Measurements from ENCODE around the gene LAMA4. TPM values are rescaled to one million over a fixed set of nuclear protein-coding genes. Genes with fewer than 3 reads are reported as not detected.
A peak's percentile ranks its signal among the peaks of the same experiment; 100 is the strongest.

The LAMA4 gene
- not detected for total RNA-seq

GRCh38 chr6:112253841-112254816 is at the start of gene LAMA4:
TSS of gene LAMA4 (minus strand) at chr6:112254567. CDS start at chr6:112254150, 417 bp downstream.
- ChIA-PET CTCF (interaction anchor here (0.7 to 1.3 kb wide), 3 partner anchors 32 to 74 kb away, joined by 3 to 4 read pairs (median 3); no protein-coding TSS in a partner anchor), POLR2A (no interaction called here)
- H3K27ac Mint-ChIP-seq, result no peak within 1 kb of the TSS
- peaks cover 12% of the 10 kb centered on the region for H3K4me1 Mint-ChIP-seq (ENCODE audit: low read depth)
- peak; percentile 24 for DNase-seq
- H3K36me3 Mint-ChIP-seq, result no peaks in the 10 kb centered on the region
- no peaks in the 10 kb centered on the region for H3K9me3 Mint-ChIP-seq
- intact Hi-C loops (cut with micrococcal nuclease), result no loop called here
- peak within 1 kb of the TSS; percentile 63 for H3K4me3 Mint-ChIP-seq
- H3K27me3 Mint-ChIP-seq, result peaks cover 35% of the 10 kb centered on the region

DNA sequence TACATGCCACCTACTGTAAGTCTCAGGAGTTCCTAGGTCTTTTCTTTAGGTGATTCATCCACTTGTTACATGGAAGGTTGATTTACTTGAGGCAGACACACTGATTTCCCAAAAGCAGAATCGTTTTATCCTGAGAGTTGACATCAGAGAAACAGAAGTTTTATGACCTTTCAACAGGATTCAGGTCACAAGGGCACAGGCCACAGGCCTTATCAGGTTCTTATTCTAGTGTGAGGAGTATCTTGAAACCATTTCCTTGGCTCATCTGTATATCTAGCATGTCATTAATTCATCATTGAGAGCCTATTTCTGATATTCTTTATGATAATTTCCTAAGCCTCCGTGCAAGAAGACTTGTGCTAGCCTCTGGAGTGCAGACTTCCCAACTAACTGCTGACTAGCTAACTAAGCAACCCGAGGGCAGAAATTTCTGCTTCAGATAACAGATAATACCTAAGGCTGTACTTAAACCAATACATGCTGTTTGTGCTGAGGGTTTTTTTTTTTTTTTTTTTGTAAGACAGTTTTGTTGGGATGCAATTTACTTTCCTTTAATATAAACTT is 47.9 kb upstream of the LAMA4 start:
- POLR2A ChIA-PET, result no interaction called here
- no peak for DNase-seq
- Mint-ChIP-seq H3K9me3 (no peaks in the 10 kb centered on the region), H3K27ac (no peak overlapping the region), H3K4me1 (ENCODE audit: low read depth) (no peaks in the 10 kb centered on the region), H3K36me3 (no peaks in the 10 kb centered on the region), H3K27me3 (peaks cover 4% of the 10 kb centered on the region), H3K4me3 (no peak overlapping the region)
- CTCF ChIA-PET, result interaction anchor here (1.5 kb wide), 1 partner anchor 122 kb away, joined by 4 read pairs; no protein-coding TSS in a partner anchor
- intact Hi-C loops (cut with micrococcal nuclease), result no loop called here

DNA sequence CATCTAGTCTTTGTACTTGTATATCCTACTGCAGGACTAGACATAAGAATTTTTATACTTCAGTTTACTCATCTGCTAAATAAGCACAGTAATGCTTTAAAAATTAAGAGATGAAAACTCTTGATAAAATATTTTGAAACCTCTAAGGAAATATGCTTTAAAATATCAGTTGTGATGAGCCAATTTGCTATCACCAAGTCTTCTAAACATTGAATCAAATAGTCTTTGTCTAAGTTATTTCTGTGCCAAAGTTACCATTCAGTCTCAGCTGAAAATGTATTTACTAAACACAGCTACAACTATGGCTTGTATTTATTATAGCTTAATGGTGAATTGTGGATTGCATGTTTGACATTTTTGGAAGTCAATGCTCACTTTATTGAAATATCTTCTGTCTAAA is 46.5 kb upstream of the LAMA4 start:
- Mint-ChIP-seq H3K36me3 (no peaks in the 10 kb centered on the region), H3K27me3 (peaks cover 6% of the 10 kb centered on the region), H3K9me3 (no peaks in the 10 kb centered on the region), H3K4me3 (no peak overlapping the region), H3K4me1 (ENCODE audit: low read depth) (no peaks in the 10 kb centered on the region), H3K27ac (no peak overlapping the region)
- CTCF ChIA-PET, result no interaction called here
- POLR2A ChIA-PET, result no interaction called here
- intact Hi-C loops (cut with micrococcal nuclease), result no loop called here
- no peak for DNase-seq

GRCh38 chr6:112298816-112299281 is 44.5 kb upstream of the LAMA4 start:
- no peaks in the 10 kb centered on the region for H3K36me3 Mint-ChIP-seq
- H3K9me3 Mint-ChIP-seq, result no peaks in the 10 kb centered on the region
- no peak overlapping the region for H3K4me3 Mint-ChIP-seq
- DNase-seq, result no peak
- H3K27me3 Mint-ChIP-seq, result peaks cover 7% of the 10 kb centered on the region
- no peak overlapping the region for H3K27ac Mint-ChIP-seq
- intact Hi-C loops (cut with micrococcal nuclease), result no loop called here
- POLR2A ChIA-PET, result no interaction called here
- no peaks in the 10 kb centered on the region for H3K4me1 Mint-ChIP-seq (ENCODE audit: low read depth)
- CTCF ChIA-PET, result interaction anchor here (0.7 to 3.2 kb wide), 3 partner anchors 10 to 118 kb away, joined by 4 to 10 read pairs (median 8); no protein-coding TSS in a partner anchor

GRCh38 chr6:112298021-112298745 is 43.8 kb upstream of the LAMA4 start:
- POLR2A ChIA-PET, result no interaction called here

DNA sequence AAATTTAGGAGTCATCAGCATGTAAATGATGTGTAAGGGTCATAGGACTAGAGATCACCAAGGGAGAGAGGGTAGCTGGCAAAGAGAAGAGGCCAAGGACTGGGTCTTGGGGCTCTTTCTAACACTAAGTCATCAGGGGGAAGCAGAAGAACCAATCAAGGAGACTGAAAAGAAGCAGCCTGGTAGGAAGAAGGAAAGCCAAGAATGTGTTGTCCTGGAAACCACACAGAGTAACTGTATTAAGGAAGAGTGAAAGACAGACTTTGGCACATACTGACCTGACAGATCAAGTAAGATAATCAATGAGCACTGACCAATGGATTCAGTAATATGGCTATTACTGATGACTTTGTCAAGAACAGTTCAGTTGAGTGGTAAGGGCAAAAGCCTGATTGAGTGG is 42.3 kb upstream of the LAMA4 start:
- no peaks in the 10 kb centered on the region for H3K36me3 Mint-ChIP-seq
- no peaks in the 10 kb centered on the region for H3K4me1 Mint-ChIP-seq (ENCODE audit: low read depth)
- intact Hi-C loops (cut with micrococcal nuclease), result no loop called here
- H3K9me3 Mint-ChIP-seq, result no peaks in the 10 kb centered on the region
- no peak overlapping the region for H3K4me3 Mint-ChIP-seq
- H3K27me3 Mint-ChIP-seq, result peaks cover 19% of the 10 kb centered on the region
- ChIA-PET CTCF (interaction anchor here (1.1 to 3.2 kb wide), 2 partner anchors 9 to 12 kb away, joined by 3 to 8 read pairs; no protein-coding TSS in a partner anchor), POLR2A (no interaction called here)
- no peak overlapping the region for H3K27ac Mint-ChIP-seq
- DNase-seq, result no peak

More at GRCh38 chr6:112298021-112298745, 43.8 kb upstream of the LAMA4 start:
- intact Hi-C loops (cut with micrococcal nuclease), result no loop called here
- H3K4me1 Mint-ChIP-seq (ENCODE audit: low read depth), result no peaks in the 10 kb centered on the region
- no peaks in the 10 kb centered on the region for H3K9me3 Mint-ChIP-seq
- CTCF ChIA-PET, result interaction anchor here (0.7 to 3.2 kb wide), 4 partner anchors 10 to 118 kb away, joined by 4 to 10 read pairs (median 6); no protein-coding TSS in a partner anchor
- H3K27me3 Mint-ChIP-seq, result peaks cover 11% of the 10 kb centered on the region
- H3K36me3 Mint-ChIP-seq, result no peaks in the 10 kb centered on the region
- no peak overlapping the region for H3K4me3 Mint-ChIP-seq
- H3K27ac Mint-ChIP-seq, result no peak overlapping the region
- DNase-seq, result no peak

DNA sequence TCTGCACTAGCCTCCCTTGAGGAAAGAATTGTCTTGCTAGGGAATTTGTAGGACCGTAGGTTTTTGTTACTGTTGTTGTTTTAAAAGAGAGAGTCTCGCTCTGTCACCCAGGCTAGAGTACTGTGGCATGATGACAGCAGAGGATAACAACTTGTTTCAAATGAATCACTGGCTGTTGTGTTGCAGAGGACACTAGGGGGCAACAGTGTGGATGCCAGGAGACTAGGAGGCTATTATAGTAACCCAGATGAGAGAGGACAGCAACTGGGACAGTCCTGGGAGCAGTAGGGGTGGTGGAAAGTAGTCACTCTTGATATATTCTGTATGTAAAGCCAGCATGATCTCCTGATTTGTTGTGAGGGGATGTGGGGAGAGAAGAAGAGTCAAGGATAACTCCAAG is 41.8 kb upstream of the LAMA4 start:
- Mint-ChIP-seq H3K9me3 (no peaks in the 10 kb centered on the region), H3K27me3 (peaks cover 21% of the 10 kb centered on the region), H3K36me3 (no peaks in the 10 kb centered on the region), H3K27ac (no peak overlapping the region), H3K4me3 (no peak overlapping the region), H3K4me1 (ENCODE audit: low read depth) (no peaks in the 10 kb centered on the region)
- CTCF ChIA-PET, result interaction anchor here (1.1 kb wide), 1 partner anchor 9 kb away, joined by 3 read pairs; no protein-coding TSS in a partner anchor
- POLR2A ChIA-PET, result no interaction called here
- intact Hi-C loops (cut with micrococcal nuclease), result no loop called here
- no peak for DNase-seq

DNA sequence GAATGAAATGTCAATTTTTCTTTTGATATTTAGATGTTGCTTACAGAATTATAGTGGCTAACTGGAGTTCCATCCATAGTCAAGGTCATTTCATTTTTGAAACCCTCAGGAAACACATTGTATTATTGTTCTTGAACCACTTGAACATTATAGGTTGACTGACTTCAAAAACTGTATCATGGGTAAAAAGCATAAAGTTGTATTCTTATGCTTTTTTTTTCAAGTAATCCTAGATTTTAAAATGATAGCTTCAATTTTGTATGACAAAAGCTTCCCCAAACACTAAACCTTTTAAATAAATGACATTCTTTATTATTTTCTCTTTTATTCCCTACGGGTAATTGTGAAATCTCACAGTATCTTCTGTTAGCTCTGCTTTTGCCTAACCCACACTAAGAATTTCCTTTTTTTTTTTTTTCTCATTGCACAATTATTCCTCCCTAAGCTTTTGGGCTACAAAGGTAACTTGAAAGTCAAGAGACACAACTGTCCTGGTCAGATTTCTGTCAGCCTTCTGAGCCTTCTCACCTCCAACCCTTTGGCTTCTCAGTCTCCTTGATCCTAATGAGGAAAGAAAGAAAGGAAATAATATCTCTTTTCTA is 36.9 kb upstream of the LAMA4 start:
- no peak overlapping the region for H3K4me3 Mint-ChIP-seq
- intact Hi-C loops (cut with micrococcal nuclease), result no loop called here
- POLR2A ChIA-PET, result no interaction called here
- no peaks in the 10 kb centered on the region for H3K36me3 Mint-ChIP-seq
- peaks cover 9% of the 10 kb centered on the region for H3K4me1 Mint-ChIP-seq (ENCODE audit: low read depth)
- CTCF ChIA-PET, result interaction anchor here (1.4 kb wide), 1 partner anchor 17 kb away, joined by 3 read pairs; no protein-coding TSS in a partner anchor
- no peak overlapping the region for H3K27ac Mint-ChIP-seq
- no peak for DNase-seq
- peaks cover 28% of the 10 kb centered on the region for H3K27me3 Mint-ChIP-seq
- H3K9me3 Mint-ChIP-seq, result no peaks in the 10 kb centered on the region

- H3K36me3 Mint-ChIP-seq, result no peaks in the 10 kb centered on the region
- H3K4me1 Mint-ChIP-seq (ENCODE audit: low read depth), result peaks cover 20% of the 10 kb centered on the region
- no peaks in the 10 kb centered on the region for H3K9me3 Mint-ChIP-seq
- H3K27me3 Mint-ChIP-seq, result peaks cover 26% of the 10 kb centered on the region
- POLR2A ChIA-PET, result no interaction called here
- CTCF ChIA-PET, result interaction anchor here (1.5 kb wide), 1 partner anchor 109 kb away, joined by 4 read pairs; no protein-coding TSS in a partner anchor
- no peak overlapping the region for H3K4me3 Mint-ChIP-seq
- no peak overlapping the region for H3K27ac Mint-ChIP-seq
- DNase-seq, result no peak
- intact Hi-C loops (cut with micrococcal nuclease), result loop anchor here (5.0 to 10.0 kb wide), 3 partner anchors 204 to 1568 kb away; partner anchors contain the start of genes FAM229B, MARCKS and TUBE1
Observed at GRCh38 chr6:112289038-112289566, 34.7 kb upstream of the LAMA4 start.

- Mint-ChIP-seq H3K4me1 (ENCODE audit: low read depth) (peaks cover 20% of the 10 kb centered on the region), H3K4me3 (no peak overlapping the region), H3K27ac (no peak overlapping the region), H3K36me3 (no peaks in the 10 kb centered on the region), H3K9me3 (no peaks in the 10 kb centered on the region), H3K27me3 (peaks cover 29% of the 10 kb centered on the region)
- CTCF ChIA-PET, result interaction anchor here (1.5 kb wide), 1 partner anchor 108 kb away, joined by 4 read pairs; no protein-coding TSS in a partner anchor
- intact Hi-C loops (cut with micrococcal nuclease), result loop anchor here (5.0 to 10.0 kb wide), 3 partner anchors 204 to 1569 kb away; partner anchors contain the start of genes FAM229B, MARCKS and TUBE1
- DNase-seq, result no peak
- POLR2A ChIA-PET, result no interaction called here
Observed at GRCh38 chr6:112288475-112288874, 34.1 kb upstream of the LAMA4 start.

DNA sequence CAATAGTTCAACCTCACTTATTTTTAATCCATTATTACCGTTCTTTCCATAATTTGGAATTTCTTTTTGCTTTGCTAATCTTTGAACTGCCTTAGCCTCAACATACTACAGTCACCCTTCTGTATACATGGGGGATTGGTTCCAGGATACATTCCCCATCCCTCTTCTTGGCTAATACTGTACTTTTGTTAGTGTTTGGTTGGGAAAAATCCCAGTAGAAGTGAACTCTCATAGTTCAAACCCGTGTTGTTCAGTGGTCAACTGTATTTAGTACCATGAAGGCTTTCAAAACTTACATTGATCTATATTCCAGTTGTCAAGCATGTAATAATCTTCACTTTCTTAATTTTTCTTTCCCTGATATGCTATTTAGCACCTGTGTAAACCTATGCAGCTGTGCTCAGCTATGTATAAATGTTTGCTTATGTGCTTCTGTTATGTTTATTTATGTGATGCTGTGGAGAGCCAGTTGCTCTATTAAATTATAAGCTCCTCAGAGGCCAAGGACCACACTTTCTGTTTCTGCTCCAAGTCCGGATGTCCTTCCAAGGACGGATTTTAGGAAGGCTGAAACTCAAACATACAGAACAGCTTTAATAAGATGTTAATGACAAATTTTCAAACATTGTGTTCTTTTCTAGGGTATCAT is 33.3 kb upstream of the LAMA4 start:
- H3K4me3 Mint-ChIP-seq, result no peak overlapping the region
- peaks cover 20% of the 10 kb centered on the region for H3K4me1 Mint-ChIP-seq (ENCODE audit: low read depth)
- no peak for DNase-seq
- H3K27me3 Mint-ChIP-seq, result peaks cover 34% of the 10 kb centered on the region
- intact Hi-C loops (cut with micrococcal nuclease), result loop anchor here (5.0 to 10.0 kb wide), 3 partner anchors 203 to 1570 kb away; partner anchors contain the start of genes FAM229B, MARCKS and TUBE1
- POLR2A ChIA-PET, result no interaction called here
- H3K9me3 Mint-ChIP-seq, result no peaks in the 10 kb centered on the region
- H3K27ac Mint-ChIP-seq, result no peak overlapping the region
- no peaks in the 10 kb centered on the region for H3K36me3 Mint-ChIP-seq
- CTCF ChIA-PET, result interaction anchor here (1.5 kb wide), 1 partner anchor 107 kb away, joined by 4 read pairs; no protein-coding TSS in a partner anchor
